PC-3 (cell line): Measurements from ENCODE around the gene GLI3.

Source experiments
- EZH2 ChIP-seq: fragments of 300-600 bp; sonication (generic); IDR thresholded peaks from one replicate; pipeline ENCODE4 v1.6.1; 2017; ENCODE audit warnings: antibody characterized with exemption, mild to moderate bottlenecking, low read length; ENCODE audit not compliant: unreplicated experiment
- EZH2phosphoT487 ChIP-seq: fragments of 300-600 bp; sonication (generic); IDR thresholded peaks from 2 replicates; pipeline ENCODE4 v1.6.1; 2018; ENCODE audit warnings: mild to moderate bottlenecking, antibody characterized with exemption, low read length, borderline replicate concordance
- TF ChIP-seq, protein P1 (sequence below): fragments of 300-600 bp; sonication (generic); conservative IDR thresholded peaks from 2 replicates; pipeline ENCODE4 v1.5.1; 2017; ENCODE audit warnings: antibody characterized with exemption, low read depth, mild to moderate bottlenecking, low read length

- TF ChIP-seq, protein P1, sequence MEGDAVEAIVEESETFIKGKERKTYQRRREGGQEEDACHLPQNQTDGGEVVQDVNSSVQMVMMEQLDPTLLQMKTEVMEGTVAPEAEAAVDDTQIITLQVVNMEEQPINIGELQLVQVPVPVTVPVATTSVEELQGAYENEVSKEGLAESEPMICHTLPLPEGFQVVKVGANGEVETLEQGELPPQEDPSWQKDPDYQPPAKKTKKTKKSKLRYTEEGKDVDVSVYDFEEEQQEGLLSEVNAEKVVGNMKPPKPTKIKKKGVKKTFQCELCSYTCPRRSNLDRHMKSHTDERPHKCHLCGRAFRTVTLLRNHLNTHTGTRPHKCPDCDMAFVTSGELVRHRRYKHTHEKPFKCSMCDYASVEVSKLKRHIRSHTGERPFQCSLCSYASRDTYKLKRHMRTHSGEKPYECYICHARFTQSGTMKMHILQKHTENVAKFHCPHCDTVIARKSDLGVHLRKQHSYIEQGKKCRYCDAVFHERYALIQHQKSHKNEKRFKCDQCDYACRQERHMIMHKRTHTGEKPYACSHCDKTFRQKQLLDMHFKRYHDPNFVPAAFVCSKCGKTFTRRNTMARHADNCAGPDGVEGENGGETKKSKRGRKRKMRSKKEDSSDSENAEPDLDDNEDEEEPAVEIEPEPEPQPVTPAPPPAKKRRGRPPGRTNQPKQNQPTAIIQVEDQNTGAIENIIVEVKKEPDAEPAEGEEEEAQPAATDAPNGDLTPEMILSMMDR, result no peak
- TF ChIP-seq EZH2phosphoT487 (no peak), EZH2 (no peak)
Measured at GRCh38 chr7:42083284-42083683, 153.7 kb downstream of the GLI3 start.
